Suprapubic skin (tissue), 4 donors: ENCODE data around the gene VCP. TPM values are rescaled to one million over a fixed set of nuclear protein-coding genes. Genes with fewer than 3 reads are reported as not detected.

Source experiments
- DNase-seq, 2 donors: peaks; one replicate each; pipeline ENCODE4 v3.0.0-alpha.2; 2019; ENCODE audit warnings: low spot score in 2 of 2
- H3K27ac ChIP-seq: fragments of 200-600 bp; sonication (generic); one replicate; pipeline ENCODE4 v1.5.1; 2019
- H3K27me3 ChIP-seq: fragments of 200-600 bp; sonication (generic); one replicate; pipeline ENCODE4 v1.5.1; 2019
- H3K36me3 ChIP-seq: fragments of 200-600 bp; sonication (generic); one replicate; pipeline ENCODE4 v1.5.1; 2019
- H3K4me1 ChIP-seq: fragments of 200-600 bp; sonication (generic); one replicate; pipeline ENCODE4 v1.5.1; 2019
- H3K4me3 ChIP-seq: fragments of 200-600 bp; sonication (generic); one replicate; pipeline ENCODE4 v1.5.1; 2019; ENCODE audit warnings: mild to moderate bottlenecking
- H3K9me3 ChIP-seq: fragments of 200-600 bp; sonication (generic); one replicate; pipeline ENCODE4 v1.5.1; 2019
- EP300 ChIP-seq: sonication (generic); formaldehyde crosslinking; IDR thresholded peaks from one replicate; pipeline ENCODE4 v1.6.1; 2017; ENCODE audit warnings: antibody characterized with exemption
- POLR2A ChIP-seq, 2 donors: fragments of 450-650 bp; IDR thresholded peaks; one replicate each; pipeline ENCODE4 v1.6.1; 2017; ENCODE audit warnings: antibody characterized with exemption in 2 of 2, mild to moderate bottlenecking in 2 of 2, moderate library complexity in 2 of 2
- POLR2AphosphoS5 ChIP-seq, 3 donors: sonication (generic); formaldehyde crosslinking; IDR thresholded peaks; one replicate each; pipeline ENCODE4 v1.6.1; 2017; ENCODE audit warnings: antibody characterized with exemption in 3 of 3
- WGBS: methylation state at CpG from one replicate; pipeline ENCODE4 v1.1.5; 2018; 5-methylcytosine and 5-hydroxymethylcytosine counted together
- total RNA-seq, 4 donors: library from RNA; depleted of rRNA; stranded (reverse); fragments of >200 nt; gene quantifications; one replicate each; pipeline ENCODE4 v1.1.0, GENCODE V29; 2016
- TF ChIP-seq, protein P1 (sequence below), 2 donors: fragments of 200-600 bp in 1 of 2; fragments of 450-650 bp in 1 of 2; sonication (generic) in 1 of 2; IDR thresholded peaks; one replicate each; pipeline ENCODE4 v1.5.1; 2016 to 2019; ENCODE audit warnings: antibody characterized with exemption in 2 of 2, mild to moderate bottlenecking in 1 of 2, moderate library complexity in 1 of 2

VCP gene
- total RNA-seq, 4 donors from 2014 or later: 128 to 187 (median 159) TPM

DNA sequence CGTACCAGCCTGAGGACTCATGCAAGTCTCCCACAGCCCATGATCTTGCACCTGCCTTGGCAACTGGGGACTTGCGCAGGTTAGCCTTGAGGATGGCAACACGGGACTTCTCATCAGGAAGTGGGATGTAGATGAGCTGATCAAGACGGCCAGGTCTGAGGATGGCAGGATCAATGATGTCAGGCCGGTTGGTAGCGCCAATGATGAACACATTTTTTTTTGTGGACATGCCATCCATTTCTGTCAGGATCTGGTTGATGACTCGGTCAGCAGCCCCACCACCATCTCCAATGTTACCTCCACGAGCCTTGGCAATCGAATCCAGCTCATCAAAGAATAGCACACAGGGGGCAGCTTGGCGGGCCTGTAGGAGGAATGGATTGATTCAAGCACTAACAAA is 13.0 kb downstream of the VCP start:
- no peak for DNase-seq
- TF ChIP-seq EP300 (no peak), POLR2A (IDR thresholded peaks at IDR 0.05) (no peak), POLR2AphosphoS5 (IDR thresholded peaks at IDR 0.05) (no peak)
- TF ChIP-seq, protein P1, sequence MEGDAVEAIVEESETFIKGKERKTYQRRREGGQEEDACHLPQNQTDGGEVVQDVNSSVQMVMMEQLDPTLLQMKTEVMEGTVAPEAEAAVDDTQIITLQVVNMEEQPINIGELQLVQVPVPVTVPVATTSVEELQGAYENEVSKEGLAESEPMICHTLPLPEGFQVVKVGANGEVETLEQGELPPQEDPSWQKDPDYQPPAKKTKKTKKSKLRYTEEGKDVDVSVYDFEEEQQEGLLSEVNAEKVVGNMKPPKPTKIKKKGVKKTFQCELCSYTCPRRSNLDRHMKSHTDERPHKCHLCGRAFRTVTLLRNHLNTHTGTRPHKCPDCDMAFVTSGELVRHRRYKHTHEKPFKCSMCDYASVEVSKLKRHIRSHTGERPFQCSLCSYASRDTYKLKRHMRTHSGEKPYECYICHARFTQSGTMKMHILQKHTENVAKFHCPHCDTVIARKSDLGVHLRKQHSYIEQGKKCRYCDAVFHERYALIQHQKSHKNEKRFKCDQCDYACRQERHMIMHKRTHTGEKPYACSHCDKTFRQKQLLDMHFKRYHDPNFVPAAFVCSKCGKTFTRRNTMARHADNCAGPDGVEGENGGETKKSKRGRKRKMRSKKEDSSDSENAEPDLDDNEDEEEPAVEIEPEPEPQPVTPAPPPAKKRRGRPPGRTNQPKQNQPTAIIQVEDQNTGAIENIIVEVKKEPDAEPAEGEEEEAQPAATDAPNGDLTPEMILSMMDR (IDR thresholded peaks at IDR 0.05): no peak
- no peak overlapping the region for H3K4me3 ChIP-seq
- 92% methylated on average over 10 of the region's 10 CpGs for WGBS
- H3K27me3 ChIP-seq: no peaks in the 10 kb centered on the region
- no peaks in the 10 kb centered on the region for H3K4me1 ChIP-seq
- peaks cover 98% of the 10 kb centered on the region for H3K36me3 ChIP-seq
- no peaks in the 10 kb centered on the region for H3K9me3 ChIP-seq
- H3K27ac ChIP-seq: no peak overlapping the region

DNA sequence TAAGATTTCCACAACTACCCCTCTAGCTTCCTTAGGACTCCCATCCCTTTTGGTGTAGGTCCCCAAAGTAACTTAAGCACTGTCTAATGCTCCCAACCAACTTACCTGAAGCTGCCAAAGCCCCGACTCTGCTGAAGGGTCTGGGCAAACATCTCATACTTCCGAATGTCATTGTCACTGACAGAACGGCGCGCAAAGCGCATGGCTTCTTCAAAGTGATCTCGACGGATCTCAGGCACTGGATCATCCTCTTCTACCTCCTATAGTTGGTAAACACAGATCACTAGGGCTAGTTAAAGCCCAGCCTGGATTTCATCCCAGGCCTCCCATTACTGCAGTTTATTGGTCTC is 15.2 kb downstream of the VCP start:
- Histone ChIP-seq H3K4me1 (no peaks in the 10 kb centered on the region), H3K4me3 (no peak overlapping the region), H3K9me3 (no peaks in the 10 kb centered on the region), H3K27me3 (no peaks in the 10 kb centered on the region), H3K27ac (no peak overlapping the region), H3K36me3 (peaks cover 83% of the 10 kb centered on the region)
- WGBS: 94% methylated on average over 8 of the region's 8 CpGs
- no peak for DNase-seq
- TF ChIP-seq EP300: no peak
- TF ChIP-seq POLR2AphosphoS5 (IDR thresholded peaks at IDR 0.05): no peak
- TF ChIP-seq, protein P1 (IDR thresholded peaks at IDR 0.05): no peak
- TF ChIP-seq POLR2A (IDR thresholded peaks at IDR 0.05): no peak

DNA sequence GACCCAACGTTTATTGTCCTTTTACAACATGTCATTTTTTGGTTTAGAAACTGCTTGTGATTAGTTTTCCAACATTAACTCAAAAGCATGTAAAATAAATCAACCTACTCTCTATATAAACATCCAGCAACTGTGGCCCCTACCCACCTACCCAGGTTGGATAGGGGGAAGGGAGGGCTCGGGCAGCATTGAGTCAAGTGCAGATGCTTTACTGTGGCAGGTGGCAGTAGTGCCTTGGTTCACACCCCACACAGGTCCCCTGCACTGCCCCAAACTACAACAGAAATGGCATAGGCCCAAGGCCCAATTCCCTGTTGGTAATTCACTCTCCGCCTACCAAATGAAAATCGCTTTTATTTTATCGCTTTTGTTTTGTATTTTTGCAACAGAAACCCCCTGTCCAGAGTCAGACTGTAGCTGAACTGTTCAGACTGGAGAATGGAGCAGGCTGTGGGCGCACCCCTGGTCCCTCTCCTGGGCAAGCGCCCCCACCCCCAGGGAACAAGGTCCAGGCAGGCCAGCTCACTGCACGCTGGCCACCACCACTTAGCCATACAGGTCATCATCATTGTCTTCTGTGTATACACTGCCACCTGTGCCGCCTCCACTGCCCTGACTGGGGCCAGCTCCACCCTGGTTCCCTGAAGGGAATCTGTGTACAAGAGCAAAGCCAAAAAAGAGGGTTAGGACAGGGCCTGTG is 15.7 kb downstream of the VCP start:
- DNase-seq: no peak
- Histone ChIP-seq H3K9me3 (no peaks in the 10 kb centered on the region), H3K27ac (no peak overlapping the region), H3K4me3 (no peak overlapping the region), H3K4me1 (no peaks in the 10 kb centered on the region), H3K27me3 (no peaks in the 10 kb centered on the region), H3K36me3 (peaks cover 83% of the 10 kb centered on the region)
- WGBS: 89% methylated on average over 9 of the region's 9 CpGs
- TF ChIP-seq, protein P1 (IDR thresholded peaks at IDR 0.05): no peak
- no peak for TF ChIP-seq EP300
- TF ChIP-seq POLR2A (IDR thresholded peaks at IDR 0.05): no peak
- no peak for TF ChIP-seq POLR2AphosphoS5 (IDR thresholded peaks at IDR 0.05)

DNA sequence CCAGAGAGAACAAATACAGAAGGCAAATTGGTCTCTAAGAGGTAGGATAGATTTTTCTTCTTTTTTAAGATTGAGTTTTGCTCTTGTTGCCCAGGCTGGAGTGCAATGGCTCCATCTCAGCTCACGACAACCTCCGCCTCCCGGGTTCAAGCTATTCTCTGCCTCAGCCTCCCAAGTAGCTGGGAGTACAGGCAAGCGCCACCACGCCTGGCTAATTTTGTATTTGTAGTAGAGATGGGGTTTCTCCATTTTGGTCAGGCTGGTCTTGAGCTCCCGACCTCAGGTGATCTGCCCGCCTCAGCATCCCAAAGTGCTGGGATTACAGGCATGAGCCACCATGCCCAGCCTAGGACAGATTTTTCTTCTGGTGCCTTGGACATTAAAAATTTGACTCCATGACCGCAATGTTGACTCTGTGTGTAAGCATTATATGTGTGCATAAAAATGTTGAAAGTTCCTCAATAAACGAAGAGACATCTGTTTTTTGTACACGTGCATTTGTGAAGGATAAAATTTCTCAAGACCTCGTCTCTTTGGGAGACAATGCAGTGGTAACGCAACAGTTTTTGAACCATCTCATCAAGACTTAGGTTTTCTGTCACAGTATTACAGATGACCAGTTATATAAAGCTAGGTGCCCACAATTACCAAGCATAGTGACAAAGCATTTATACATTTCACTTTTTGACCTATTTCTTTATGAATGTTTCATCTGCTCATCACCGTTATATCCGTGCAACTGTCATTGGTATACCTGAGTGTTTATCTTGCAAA is 17.4 kb downstream of the VCP start:
- no peaks in the 10 kb centered on the region for H3K27me3 ChIP-seq
- peaks cover 73% of the 10 kb centered on the region for H3K36me3 ChIP-seq
- DNase-seq: no peak
- WGBS: 96% methylated on average over 14 of the region's 14 CpGs
- no peaks in the 10 kb centered on the region for H3K9me3 ChIP-seq
- H3K4me1 ChIP-seq: no peaks in the 10 kb centered on the region
- TF ChIP-seq POLR2A (IDR thresholded peaks at IDR 0.05) (no peak), EP300 (no peak), POLR2AphosphoS5 (IDR thresholded peaks at IDR 0.05) (no peak)
- TF ChIP-seq, protein P1 (IDR thresholded peaks at IDR 0.05): no peak
- H3K4me3 ChIP-seq: no peak overlapping the region
- no peak overlapping the region for H3K27ac ChIP-seq

DNA sequence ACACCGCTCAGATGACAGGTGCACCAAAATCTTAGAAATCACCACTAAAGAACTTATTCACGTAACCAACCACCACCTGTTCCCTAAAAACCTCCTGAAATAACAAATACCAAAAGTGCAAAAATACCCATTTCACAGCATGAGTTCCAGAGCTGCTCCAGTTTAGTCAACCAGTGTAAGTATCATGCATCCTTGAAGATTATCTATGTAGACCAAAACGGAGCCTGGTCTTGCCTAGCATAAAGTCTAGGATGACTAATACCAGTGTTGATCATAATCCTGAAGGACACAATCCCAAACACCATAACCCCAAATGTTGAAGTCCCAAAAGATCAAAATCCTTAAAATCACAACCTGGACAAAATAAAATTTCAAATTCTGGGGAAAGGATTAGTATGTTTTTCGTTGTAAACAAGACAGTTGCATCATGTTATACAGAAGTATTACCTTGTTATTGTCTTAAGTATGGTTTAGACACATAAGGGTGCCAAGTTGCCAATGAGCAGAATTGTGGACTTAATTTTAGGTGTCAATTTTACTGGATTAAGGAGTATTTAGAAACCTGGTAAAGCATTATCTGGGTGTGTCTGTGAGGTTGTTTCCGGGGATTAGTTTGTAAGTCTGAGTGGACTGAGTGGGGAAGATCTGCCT is 18.1 kb downstream of the VCP start:
- H3K9me3 ChIP-seq: no peaks in the 10 kb centered on the region
- H3K27ac ChIP-seq: no peak overlapping the region
- H3K4me3 ChIP-seq: no peak overlapping the region
- 61% methylated on average over 5 of the region's 5 CpGs for WGBS
- H3K27me3 ChIP-seq: no peaks in the 10 kb centered on the region
- DNase-seq: no peak
- TF ChIP-seq, protein P1 (IDR thresholded peaks at IDR 0.05): no peak
- no peak for TF ChIP-seq POLR2A (IDR thresholded peaks at IDR 0.05)
- no peak for TF ChIP-seq EP300
- TF ChIP-seq POLR2AphosphoS5 (IDR thresholded peaks at IDR 0.05): no peak
- peaks cover 72% of the 10 kb centered on the region for H3K36me3 ChIP-seq
- H3K4me1 ChIP-seq: no peaks in the 10 kb centered on the region
